NK-92 (cell line): ENCODE results near the gene PADI4.

Experiments
- DNase-seq: peaks from one replicate; lab custom pipeline; 2025; ENCODE audit not compliant: unreplicated experiment; lab: John Stamatoyannopoulos, UW

PADI4 gene, protein sequence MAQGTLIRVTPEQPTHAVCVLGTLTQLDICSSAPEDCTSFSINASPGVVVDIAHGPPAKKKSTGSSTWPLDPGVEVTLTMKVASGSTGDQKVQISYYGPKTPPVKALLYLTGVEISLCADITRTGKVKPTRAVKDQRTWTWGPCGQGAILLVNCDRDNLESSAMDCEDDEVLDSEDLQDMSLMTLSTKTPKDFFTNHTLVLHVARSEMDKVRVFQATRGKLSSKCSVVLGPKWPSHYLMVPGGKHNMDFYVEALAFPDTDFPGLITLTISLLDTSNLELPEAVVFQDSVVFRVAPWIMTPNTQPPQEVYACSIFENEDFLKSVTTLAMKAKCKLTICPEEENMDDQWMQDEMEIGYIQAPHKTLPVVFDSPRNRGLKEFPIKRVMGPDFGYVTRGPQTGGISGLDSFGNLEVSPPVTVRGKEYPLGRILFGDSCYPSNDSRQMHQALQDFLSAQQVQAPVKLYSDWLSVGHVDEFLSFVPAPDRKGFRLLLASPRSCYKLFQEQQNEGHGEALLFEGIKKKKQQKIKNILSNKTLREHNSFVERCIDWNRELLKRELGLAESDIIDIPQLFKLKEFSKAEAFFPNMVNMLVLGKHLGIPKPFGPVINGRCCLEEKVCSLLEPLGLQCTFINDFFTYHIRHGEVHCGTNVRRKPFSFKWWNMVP

DNA sequence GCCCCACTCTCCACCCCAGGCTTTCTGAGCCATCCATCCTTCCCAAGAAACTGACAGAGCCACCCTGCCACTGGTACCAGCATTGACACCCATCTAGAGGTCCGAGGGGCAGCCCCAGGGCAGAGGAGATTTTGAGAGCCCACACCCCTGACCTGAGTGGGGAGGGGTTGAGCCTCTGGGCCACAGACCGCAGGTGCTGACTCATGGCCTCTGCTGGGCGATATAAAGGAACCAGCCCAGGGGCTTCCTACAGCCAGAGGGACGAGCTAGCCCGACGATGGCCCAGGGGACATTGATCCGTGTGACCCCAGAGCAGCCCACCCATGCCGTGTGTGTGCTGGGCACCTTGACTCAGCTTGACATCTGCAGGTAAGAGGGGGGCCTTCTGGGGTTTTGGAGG is at the start of gene PADI4:
TSS of gene PADI4 (plus strand) at position 252 of the 400 bp plus-strand sequence. CDS start at position 278, 26 bp downstream.
- DNase-seq, result no peak

DNA sequence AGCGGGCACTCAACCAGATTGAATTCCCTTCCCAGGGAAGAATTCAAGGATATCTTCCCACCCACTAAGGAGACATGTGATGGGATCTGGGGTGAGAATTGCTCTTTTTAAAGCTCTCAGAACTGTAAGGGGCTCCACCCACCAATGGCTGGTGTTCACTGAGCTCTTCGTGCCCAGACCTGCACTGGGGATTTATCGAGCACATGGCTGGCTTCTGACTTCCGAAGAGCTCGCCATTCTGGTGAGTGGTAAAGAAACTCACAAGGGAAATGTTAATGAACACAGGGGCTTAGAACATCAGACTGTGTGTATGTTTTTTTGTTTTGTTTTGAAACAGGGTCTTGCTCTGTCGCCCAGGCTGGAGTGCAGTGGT is 49.3 kb upstream of the PADI4 start:
- no peak for DNase-seq

DNA sequence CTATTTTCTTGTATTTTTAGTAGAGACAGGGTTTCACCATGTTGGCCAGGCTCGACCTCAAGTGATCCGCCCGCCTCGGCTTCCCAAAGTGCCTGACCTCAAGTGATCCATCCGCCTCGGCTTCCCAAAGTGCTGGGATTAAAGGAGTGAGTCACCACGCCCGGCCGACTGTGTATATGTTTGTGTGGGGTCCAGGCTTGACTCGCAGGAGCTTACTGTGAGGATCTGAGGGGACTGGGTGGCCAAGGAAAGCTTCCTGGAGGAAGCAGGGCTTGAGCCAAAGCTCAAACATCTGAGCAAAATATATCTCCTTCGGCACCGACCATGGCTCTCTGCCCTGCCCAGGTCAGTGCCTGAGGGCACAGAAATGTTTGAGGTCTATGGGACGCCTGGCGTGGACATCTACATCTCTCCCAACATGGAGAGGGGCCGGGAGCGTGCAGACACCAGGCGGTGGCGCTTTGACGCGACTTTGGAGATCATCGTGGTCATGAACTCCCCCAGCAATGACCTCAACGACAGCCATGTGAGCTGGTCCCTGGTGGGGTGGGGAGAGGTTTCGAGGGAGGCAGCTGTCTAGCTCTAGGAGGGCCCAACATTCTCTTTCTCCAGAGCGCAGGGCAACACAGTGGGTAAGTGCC is 48.6 kb upstream of the PADI4 start:
- DNase-seq, result no peak

DNA sequence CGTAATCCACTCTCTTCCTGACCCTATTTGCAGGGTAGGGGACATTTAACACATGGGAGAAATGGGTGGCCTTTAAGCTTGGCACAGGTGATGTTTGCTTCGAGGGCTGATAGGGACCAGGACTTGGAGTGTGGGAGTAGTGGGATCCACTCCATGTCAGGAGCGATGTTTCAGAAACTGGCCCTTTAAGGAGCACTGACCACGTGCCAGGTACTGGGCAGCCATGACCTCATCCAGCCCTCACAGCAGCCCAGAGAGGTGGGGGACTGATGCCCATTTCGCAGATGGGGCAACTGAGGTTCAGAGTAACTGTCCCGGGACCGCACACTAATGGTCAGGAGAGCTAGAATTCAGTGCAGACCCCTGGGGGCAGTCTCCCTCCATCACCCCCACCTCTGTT is 47.7 kb upstream of the PADI4 start:
- DNase-seq, result no peak

DNA sequence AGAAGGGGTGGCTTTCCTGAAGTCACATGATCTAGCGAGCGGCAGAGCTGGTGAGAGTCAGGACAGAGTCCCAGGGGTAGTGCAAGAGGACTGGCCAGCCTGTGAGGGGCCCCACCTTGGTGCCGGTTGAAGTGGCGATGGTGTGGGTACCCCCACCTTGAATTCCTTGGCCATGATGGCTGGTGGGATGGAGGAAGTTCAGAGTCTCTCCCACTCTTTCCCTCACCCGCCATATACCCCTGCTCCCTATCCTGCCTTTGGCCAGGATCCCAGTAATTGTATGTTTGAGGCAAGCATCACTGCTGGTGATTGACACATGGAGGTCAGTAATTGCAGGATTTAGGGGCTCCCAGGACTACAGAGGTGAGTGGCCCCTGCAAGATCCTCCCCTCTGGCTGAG is 47.3 kb upstream of the PADI4 start:
- no peak for DNase-seq

DNA sequence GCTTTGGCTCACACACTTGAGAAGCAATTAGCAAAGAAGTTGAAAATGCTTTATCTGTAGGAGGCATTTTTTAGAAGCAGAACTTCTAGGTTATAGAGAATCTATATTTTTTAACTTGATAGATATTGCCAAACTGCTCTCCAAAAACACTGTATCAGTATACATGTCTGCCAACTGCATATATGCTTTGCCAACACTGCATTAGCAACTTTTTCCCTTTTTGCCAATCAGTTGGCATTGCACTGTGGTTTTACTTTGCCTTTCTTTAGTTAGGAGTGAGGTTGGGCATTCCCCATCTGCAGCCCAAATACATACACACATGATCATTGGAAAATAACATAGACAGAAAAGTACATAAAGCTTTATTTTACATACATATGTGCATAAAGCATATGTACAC is 44.1 kb upstream of the PADI4 start:
- DNase-seq, result no peak

DNA sequence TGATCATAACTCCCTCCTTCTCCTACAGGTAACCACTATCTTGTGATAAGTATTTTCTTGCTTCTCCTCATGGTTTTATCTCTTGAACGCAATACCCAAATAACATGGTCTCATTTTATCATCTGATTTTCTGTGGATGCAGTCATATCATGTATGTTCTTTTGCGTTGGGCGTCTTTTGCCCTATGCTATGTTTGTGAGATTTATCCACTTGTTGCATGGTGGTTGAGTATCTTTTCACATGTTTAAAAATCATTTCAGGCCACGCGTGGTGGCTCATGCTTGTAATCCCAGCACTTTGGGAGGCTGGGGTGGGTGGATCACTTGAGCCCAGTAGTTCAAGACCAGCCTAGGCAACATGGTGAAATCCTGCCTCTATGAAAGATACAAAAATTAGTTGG is 43.5 kb upstream of the PADI4 start:
- no peak for DNase-seq

DNA sequence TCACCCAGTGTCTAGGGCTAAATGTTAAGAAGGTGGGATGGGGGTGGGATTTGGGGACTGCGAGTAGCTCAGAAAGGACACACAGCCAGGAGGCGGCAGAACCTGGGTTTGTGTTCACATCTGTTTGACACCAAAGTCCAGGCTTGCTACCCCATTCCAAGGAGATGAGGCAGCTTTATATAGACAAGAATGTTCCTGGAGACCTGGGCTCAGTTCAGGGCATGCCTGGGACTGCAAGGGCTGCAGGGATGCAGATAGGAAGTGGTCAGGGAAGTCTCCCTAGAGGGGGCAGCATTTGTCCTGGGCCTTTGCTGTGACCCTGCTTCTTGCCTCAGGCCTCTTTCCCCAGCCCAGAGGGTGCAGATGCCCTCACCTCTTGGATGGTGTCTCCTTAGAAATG is 42.8 kb upstream of the PADI4 start:
- DNase-seq, result no peak

DNA sequence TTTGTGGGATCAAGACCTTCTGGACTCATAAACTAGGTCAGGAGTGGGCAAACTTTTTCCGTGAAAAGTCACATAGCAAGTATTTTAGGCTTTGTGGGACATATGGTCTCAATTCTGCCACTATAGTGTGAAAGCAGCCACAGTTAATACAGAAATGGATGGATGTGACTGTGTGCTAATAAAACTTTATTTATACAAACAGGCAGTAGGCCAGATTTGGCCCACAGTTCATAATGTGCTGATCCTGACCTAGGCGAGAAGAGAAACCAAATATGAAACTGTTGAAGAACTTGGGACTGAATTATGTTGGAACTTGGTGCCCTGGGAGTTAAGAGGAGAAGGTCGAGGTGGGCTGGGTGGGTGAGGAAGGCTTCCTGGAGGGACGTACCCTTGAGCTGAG is 42.0 kb upstream of the PADI4 start:
- DNase-seq, result no peak

DNA sequence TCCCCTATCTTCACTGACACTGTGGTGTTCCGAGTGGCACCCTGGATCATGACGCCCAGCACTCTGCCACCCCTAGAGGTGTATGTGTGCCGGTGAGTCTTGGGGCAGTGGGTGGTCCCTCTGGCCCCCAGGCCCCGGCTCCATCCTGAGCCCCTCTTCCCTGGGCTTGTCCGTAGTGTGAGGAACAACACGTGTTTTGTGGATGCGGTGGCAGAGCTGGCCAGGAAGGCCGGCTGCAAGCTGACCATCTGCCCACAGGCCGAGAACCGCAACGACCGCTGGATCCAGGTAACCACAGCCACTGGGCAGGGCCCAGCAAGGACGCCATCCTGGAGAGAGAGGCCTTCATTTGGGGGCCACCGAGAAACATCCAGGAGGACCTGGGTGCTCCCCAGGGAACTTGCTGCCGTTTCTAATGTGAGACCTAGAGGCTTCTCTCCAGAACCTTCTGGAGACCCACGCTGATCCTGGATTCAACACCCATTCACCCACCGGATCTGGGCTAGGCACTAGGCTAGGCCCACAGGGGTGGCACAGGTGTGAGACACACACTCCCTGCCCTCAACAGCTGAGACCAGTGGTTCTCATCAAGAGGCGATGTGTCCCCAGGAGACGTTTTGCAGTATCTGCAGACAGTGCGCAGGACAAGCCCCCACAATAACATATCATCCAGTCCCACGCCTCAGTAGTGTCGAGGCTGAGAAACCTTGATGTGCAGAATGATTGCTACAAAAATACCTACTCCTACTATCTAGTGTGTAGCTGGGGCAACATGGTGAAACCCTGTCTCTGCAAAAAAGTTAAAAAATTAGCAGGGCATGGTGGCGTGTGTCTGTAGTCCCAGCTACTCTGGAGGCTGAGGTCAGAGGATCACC is 36.9 kb upstream of the PADI4 start:
- no peak for DNase-seq

DNA sequence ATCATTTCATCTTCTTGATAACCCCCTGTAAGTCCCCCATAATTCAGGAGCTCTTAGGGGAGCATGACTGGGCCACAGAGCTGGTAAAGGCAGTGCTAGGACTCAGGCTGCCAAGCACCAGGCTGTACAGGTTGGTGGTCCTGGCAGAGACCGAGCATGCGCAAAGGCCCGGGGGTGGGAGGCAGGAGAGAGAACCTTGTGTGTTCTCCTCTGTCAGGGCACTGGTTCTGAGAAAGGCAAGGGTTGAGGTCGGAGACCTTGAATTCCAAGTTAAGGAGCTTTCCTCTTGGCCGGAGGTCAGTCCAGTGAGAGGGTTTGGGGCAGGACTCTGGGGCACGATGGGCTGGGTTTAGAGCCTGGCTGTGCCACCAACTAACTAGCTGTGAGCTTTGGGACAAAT is 35.9 kb upstream of the PADI4 start:
- no peak for DNase-seq

DNA sequence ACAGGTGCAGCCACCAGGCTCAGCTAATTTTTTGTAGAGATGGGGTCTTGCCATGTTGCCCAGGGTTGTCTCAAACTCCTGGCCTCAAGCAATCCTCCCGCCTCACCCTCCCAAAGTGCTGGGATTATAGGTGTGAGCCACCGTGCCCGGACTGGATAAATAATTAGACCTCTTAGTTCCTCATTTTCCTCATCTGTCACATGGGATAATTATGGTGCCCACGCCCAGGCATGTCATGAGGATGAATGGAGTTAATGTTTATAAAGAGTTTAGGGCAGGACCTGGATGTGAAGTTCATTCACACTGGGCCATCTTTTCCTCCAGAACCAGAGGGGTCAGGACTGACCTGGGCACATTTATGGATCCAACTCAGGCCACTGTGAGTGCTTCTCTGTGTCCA is 35.4 kb upstream of the PADI4 start:
- no peak for DNase-seq

DNA sequence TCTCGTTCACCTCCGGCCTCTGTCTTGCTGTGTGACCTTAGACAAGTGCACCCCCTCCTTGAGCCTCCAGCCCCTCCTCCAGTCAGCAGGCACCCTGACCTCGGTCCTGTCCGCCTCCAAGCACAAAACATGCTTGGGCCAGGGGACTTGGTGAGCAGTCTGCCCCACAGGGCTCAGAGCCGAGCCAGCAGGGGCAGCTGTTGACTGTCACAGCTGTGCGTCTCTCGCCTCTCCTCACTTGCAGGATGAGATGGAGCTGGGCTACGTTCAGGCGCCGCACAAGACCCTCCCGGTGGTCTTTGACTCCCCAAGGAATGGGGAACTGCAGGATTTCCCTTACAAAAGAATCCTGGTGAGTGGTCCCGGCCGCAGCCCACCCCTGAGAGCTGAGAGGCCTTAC is 34.9 kb upstream of the PADI4 start:
- DNase-seq, result no peak

DNA sequence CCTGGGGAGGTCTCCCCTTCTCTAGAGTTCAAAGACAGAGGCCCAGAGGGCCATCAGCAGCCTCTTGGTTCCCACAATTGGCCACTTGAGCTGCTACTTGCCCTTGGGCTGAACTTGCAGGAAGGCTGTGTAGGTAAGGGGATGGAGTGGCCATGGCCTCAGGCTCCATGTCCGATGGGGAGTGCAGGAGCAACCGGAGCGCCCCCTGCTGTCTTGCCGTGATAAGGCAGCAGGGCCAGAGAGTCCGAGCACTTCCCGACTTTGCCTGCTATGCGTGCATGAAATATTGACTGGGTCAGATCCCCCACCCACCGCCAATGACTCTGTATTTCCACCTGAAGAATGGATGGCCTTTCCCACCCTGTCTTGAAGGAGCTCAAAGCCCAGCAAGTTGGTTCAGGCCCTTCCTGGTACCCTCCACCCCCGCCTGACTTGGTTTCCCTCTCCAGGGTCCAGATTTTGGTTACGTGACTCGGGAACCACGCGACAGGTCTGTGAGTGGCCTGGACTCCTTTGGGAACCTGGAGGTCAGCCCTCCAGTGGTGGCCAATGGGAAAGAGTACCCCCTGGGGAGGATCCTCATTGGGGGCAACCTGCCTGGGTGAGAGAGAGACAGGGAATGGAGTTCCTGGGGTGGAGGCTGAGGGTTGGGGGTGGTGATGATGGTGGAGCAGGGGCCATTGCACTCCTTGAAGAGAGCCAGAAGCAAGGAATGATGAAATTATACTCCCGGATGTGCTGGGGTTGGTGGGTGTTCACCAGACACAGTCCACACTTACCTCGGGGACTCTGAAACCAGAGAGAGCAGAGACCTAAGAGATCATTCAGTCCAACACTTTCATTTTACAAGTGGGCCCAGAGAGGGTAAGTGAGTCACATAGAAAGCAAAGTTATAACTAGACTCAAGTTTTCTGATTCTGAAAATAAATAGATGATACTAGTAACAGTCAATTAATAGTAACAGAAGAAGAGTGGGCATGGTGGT is 33.5 kb upstream of the PADI4 start:
- no peak for DNase-seq

DNA sequence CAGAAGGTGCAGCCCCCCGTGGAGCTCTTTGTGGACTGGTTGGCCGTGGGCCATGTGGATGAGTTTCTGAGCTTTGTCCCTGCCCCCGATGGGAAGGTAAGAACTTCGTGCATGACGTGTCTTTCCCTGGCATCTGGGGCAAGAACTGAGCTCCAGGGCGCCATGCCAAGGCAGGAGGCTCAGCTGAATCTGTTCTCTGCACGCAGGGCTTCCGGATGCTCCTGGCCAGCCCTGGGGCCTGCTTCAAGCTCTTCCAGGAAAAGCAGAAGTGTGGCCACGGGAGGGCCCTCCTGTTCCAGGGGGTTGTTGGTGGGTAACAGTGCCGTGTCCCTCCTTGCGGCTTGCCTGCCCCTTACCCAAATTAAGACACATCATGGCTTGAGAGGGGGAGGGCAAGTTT is 31.4 kb upstream of the PADI4 start:
- no peak for DNase-seq

DNA sequence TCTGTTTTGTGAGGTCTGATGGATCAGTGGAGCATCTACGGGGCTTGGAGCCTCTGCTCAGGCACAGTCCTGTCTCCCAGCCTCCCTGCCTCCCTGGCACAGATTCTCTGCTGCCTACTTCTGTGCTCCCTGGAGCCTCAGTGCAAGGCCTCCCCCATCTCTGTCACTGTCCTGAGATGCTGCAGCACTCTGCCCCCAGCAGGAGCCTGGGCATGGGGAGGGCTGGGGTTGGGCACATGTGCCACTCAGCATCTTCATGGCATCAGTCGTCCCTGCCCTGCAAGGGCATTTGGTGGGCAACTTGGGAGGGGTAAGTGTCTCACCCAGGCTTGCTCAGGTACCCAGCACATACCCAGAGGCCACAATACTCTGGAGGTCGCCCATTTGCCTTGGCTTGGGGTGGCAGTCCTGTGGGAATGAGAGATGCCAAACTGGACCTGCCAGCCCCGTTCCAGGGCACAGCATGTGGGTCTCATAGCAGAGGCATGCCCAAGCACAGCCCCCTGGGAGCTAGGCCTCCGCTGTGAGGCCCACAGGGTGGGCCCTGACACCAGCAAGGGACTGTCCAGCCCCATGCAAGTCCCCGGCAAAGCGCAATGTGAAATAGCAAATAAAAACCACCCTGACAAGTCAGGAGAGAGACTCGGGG is 30.4 kb upstream of the PADI4 start:
- DNase-seq, result no peak

DNA sequence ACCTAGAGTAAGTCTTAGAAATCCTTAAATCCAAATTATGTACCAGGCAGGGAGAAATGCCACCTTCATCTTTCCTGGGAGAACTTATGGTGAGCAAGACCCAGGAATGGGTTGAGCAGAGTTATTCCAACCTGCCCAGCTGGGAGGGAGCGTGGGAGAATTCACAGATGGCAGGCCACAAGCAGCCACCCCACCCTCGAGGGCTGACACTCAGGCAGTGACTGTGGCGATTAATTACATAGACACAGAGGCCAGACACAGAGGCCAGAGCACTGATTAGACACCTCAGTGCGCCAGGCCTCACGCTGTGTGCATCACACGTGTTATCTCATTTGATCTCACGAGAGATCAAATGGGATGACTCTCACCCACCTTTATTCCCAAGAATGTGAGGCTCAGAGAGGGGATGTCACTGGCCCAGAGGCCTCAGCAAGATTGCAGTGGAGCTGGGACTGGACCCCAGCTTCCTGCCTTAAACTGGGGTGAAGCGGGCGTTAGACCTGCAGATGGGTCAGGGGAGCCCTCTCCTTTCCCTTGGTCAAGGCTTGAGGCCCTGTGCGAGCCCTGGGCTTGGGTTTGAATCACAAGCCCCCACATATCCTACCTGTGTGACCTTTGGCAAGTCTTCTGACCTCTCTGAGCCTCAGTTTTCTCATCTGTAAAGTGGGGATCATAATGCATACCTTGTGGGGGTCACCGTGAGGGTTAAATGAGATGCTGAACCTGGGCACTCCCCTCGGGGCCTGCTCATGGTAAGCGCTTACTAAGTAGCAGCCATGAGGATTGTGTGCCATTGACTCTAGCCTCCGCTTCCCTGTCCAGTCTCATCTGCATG is 28.8 kb upstream of the PADI4 start:
- no peak for DNase-seq

DNA sequence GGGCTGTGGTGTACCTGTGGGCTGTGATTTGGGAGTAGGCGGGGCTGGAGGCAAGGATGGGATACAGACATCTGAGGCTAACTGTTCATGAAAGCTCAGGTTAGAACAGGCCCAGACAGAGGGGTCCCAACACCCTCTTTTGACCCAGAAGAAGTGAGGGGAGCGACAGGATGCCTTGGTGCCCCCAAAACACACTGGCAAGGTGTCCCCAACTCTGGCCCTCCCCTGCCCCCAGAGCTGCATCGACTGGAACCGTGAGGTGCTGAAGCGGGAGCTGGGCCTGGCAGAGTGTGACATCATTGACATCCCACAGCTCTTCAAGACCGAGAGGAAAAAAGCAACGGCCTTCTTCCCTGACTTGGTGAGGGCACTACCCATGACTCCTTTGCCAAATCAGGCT is 27.6 kb upstream of the PADI4 start:
- DNase-seq, result no peak

DNA sequence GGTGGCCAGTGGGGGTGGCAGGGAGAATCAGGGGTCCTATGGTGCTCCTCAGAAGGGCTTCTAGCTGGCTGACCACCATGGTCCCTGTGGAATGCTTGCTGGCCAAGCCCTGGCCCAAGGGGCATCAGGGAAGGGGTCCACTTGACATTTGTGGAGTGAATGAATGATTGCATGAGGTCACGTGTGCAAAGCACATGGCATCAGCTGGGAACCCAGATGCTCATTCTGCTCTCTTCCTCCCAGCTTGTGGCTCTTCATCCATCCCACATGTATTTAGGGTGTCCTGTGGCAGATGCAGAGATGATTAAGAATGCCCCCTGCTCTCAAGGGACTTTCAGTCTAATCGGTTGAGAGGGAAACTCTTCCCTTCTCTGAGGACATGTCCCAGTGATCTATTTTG is 27.1 kb upstream of the PADI4 start:
- DNase-seq, result no peak
